Sigmoid colon (tissue), 3 donors: Measurements from ENCODE around the gene TAOK3.

Experiments used
- CTCF ChIP-seq, 4 experiments: fragments of 450-650 bp in 3 of 4; fragments of 200-600 bp in 1 of 4; IDR thresholded peaks; one replicate each; pipeline ENCODE4 v1.5.1; 2016 to 2019; ENCODE audit warnings: antibody characterized with exemption in 4 of 4, mild to moderate bottlenecking in 3 of 4, moderate library complexity in 2 of 4
- POLR2A ChIP-seq, 2 donors: fragments of 450-650 bp; IDR thresholded peaks; one replicate each; pipeline ENCODE4 v1.6.1; 2016; ENCODE audit warnings: antibody characterized with exemption in 2 of 2, mild to moderate bottlenecking in 2 of 2, moderate library complexity in 2 of 2

DNA sequence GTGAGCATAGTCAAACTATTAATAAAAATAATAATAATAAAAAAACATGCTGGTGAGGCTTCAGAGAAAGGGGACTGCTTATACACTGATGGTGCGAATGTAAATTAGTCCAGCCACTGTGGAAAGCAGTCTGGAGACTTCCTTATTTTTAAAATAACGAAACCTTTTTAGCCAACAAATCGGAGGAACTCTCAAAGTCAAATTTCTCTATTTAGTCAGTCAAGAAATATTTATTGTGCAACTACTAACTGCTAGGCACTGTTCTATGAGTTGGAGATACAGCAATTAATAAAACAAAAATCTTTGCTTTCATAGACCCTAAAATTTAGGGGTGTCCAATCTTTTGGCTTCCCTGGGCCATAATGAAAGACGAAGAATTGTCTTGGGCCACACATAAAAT is 10.8 kb downstream of the TAOK3 start:
- TF ChIP-seq POLR2A (IDR thresholded peaks at IDR 0.05), result no peak
- no peak for TF ChIP-seq CTCF (IDR thresholded peaks at IDR 0.05)
